Measurements from ENCODE around the gene PAK6.

- TF ChIP-seq CTCF (conservative IDR thresholded peaks at IDR 0.05; ENCODE audit: low read length) (no peak), EZH2phosphoT487 (IDR thresholded peaks at IDR 0.05; ENCODE audit: borderline replicate concordance) (no peak)
These were observed 4.4 kb downstream of the PAK6 start for GRCh38 chr15:40243126-40243810.

Data from Loucy (cell line).